Esophagus squamous epithelium (tissue), 5 donors: ENCODE measurements around the gene ATP6V0D1. TPM values are rescaled to one million over a fixed set of nuclear protein-coding genes. Genes with fewer than 3 reads are reported as not detected.

ENCODE experiments used
- DNase-seq: peaks from one replicate; lab custom pipeline; 2025; lab: John Stamatoyannopoulos, UW
- H3K27ac ChIP-seq, 4 donors: fragments of 200-600 bp; sonication (generic); one replicate each; pipeline ENCODE4 v1.5.1; 2016 to 2019; ENCODE audit warnings: mild to moderate bottlenecking in 1 of 4
- H3K27me3 ChIP-seq, 4 donors: fragments of 200-600 bp; sonication (generic); 1 replicate in 3 of 4; 2 replicates in 1 of 4; pipeline versions ENCODE4 v1.5.1 to v1.6.0; 2017 to 2021; ENCODE audit warnings: antibody characterized with exemption in 1 of 4
- H3K36me3 ChIP-seq, 3 donors: fragments of 200-600 bp; sonication (generic); one replicate each; pipeline ENCODE4 v1.5.1; 2016 to 2019
- H3K4me1 ChIP-seq, 3 donors: fragments of 200-600 bp; sonication (generic); one replicate each; pipeline ENCODE4 v1.5.1; 2017 to 2019
- H3K4me3 ChIP-seq, 4 donors: fragments of 200-600 bp; sonication (generic); 1 replicate in 3 of 4; 2 replicates in 1 of 4; pipeline ENCODE4 v1.5.1; 2016 to 2019; ENCODE audit warnings: mild to moderate bottlenecking in 2 of 4, moderate library complexity in 1 of 4
- H3K9me3 ChIP-seq, 3 donors: fragments of 200-600 bp; sonication (generic); one replicate each; pipeline ENCODE4 v1.5.1; 2016 to 2019
- POLR2A ChIP-seq, 4 donors: fragments of 450-650 bp; IDR thresholded peaks; one replicate each; pipeline ENCODE4 v1.6.1; 2017; ENCODE audit warnings: antibody characterized with exemption in 4 of 4, mild to moderate bottlenecking in 4 of 4, moderate library complexity in 3 of 4
- WGBS, 2 donors: methylation state at CpG; one replicate each; pipeline ENCODE4 v1.1.5; 2018; 5-methylcytosine and 5-hydroxymethylcytosine counted together
- intact Hi-C: fragments of 100-400 bp; cut with DNase I; formaldehyde crosslinking; loops from one replicate; pipeline ENCODE4 v1.15.0; 2022
- total RNA-seq, 4 donors: library from RNA; depleted of rRNA; stranded (reverse); fragments of >200 nt; gene quantifications; one replicate each; pipeline ENCODE4 v1.1.0, GENCODE V29; 2016
- TF ChIP-seq, protein P1 (sequence below), 6 experiments: fragments of 450-650 bp in 4 of 6; fragments of 200-600 bp in 2 of 6; sonication (generic) in 2 of 6; IDR thresholded peaks; one replicate each; pipeline ENCODE4 v1.5.1; 2016 to 2019; ENCODE audit warnings: antibody characterized with exemption in 6 of 6, mild to moderate bottlenecking in 4 of 6, moderate library complexity in 4 of 6
- donor health status: DM: yes; HTN: yes; CAD: no.

ATP6V0D1 gene
- total RNA-seq, 4 donors from 2014 or later = 99.4 to 158 (median 131) TPM

DNA sequence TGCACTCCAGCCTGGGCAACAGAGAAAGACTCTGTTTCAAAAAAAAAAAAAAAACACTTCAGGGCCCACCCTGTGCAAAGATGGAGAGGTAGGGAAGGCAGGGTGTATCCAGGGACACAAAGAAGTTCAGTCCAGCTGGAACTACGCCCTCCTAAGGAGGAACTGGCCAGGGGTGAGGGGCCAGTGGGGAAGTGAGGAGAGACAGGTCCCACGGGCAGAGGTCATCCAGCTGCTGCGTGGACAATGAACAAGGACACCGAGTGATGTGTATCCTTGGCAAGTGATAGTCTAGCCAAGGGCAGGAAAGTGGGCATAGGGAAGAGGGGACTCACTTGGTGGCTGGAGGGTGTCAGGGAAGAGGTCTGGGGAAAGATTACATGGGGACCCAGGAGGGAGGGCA is 38.3 kb upstream of the ATP6V0D1 start:
- DNase-seq = no peak

DNA sequence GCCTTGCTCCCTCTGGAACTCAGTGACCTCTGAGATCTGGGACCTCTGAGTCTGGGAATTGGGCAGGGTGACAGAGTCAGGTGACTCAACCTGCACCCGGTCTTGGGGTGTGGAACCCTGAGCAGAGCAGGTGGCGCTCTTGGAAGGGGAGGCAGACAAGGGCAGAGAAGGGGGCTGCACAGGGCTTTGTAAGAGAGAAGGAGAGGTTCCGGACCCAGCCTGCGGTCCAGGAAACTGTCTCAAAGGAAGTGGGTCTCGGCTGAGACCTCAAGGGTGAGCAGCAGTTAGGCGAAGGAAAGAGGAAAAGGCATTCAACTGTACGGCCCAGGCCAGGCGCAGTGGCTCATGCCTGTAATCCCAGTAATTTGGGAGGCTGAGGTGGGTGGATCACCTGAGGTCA is 37.7 kb upstream of the ATP6V0D1 start:
- TF ChIP-seq, protein P1, sequence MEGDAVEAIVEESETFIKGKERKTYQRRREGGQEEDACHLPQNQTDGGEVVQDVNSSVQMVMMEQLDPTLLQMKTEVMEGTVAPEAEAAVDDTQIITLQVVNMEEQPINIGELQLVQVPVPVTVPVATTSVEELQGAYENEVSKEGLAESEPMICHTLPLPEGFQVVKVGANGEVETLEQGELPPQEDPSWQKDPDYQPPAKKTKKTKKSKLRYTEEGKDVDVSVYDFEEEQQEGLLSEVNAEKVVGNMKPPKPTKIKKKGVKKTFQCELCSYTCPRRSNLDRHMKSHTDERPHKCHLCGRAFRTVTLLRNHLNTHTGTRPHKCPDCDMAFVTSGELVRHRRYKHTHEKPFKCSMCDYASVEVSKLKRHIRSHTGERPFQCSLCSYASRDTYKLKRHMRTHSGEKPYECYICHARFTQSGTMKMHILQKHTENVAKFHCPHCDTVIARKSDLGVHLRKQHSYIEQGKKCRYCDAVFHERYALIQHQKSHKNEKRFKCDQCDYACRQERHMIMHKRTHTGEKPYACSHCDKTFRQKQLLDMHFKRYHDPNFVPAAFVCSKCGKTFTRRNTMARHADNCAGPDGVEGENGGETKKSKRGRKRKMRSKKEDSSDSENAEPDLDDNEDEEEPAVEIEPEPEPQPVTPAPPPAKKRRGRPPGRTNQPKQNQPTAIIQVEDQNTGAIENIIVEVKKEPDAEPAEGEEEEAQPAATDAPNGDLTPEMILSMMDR (IDR thresholded peaks at IDR 0.05) = no peak
- H3K9me3 ChIP-seq = no peaks in the 10 kb centered on the region
- H3K4me1 ChIP-seq = peaks cover 0 to 35% (median 7%) of the 10 kb centered on the region in 3 donors
- 59 to 60% methylated on average over 1 to 5 of the region's 8 CpGs for WGBS, 2 donors
- no peaks in the 10 kb centered on the region for H3K27me3 ChIP-seq
- H3K27ac ChIP-seq = peak overlapping the region in 1 of 4 donors; percentile 58
- intact Hi-C loops = no loop called here
- no peak overlapping the region for H3K4me3 ChIP-seq
- H3K36me3 ChIP-seq = no peaks in the 10 kb centered on the region
- no peak for DNase-seq

More for the DNA sequence above, 38.3 kb upstream of the ATP6V0D1 start:
- Histone ChIP-seq H3K4me3 (no peak overlapping the region), H3K27me3 (no peaks in the 10 kb centered on the region), H3K9me3 (no peaks in the 10 kb centered on the region), H3K4me1 (peaks cover 0 to 31% (median 7%) of the 10 kb centered on the region in 3 donors), H3K27ac (no peak overlapping the region), H3K36me3 (no peaks in the 10 kb centered on the region)
- TF ChIP-seq, protein P1 (IDR thresholded peaks at IDR 0.05) = no peak
- TF ChIP-seq POLR2A (IDR thresholded peaks at IDR 0.05) = no peak
- intact Hi-C loops = no loop called here
- 62 to 78% methylated on average over 4 of the region's 4 CpGs for WGBS, 2 donors

DNA sequence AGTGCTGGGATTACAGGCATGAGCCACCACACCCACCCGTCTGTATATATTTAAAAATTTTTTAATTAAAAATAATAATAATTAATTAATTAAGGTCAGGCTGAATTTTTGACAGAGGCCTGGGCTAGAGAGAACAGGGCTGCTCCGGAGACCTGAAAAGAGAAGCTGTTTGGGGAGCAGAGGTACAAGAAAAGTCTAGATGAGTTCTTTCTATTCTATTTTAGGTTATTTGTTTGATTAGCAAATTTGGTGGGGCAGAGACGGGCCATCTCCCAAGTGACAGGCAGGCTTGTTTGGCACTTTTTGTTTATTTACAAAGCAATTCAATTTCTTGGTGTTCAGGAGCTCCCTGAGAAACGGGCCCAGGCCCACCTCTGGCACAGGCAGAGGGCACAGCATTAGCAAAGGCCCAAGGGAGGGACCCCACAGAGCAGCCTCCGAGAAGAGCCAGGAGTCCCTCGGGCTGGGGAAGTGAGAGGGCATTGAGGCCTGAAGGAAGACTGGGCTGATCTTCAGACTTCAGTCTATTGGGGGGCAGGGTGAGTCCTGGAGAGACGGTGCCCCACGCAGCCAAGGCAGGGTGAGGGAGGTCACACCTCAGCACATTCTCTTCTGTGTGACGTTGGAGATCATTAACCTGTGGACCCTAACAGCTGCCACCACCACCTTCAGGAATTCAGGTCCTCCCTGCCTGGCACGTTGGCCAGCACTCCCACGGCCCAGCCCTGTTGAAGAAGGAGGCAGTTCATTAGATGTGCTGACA is 36.9 kb upstream of the ATP6V0D1 start:
- Histone ChIP-seq H3K4me1 (peaks cover 0 to 35% (median 7%) of the 10 kb centered on the region in 3 donors), H3K36me3 (no peaks in the 10 kb centered on the region), H3K9me3 (no peaks in the 10 kb centered on the region), H3K27me3 (no peaks in the 10 kb centered on the region), H3K4me3 (peak overlapping the region in 1 of 4 donors; percentile 3), H3K27ac (peak overlapping the region in 1 of 4 donors; percentile 58)
- intact Hi-C loops = no loop called here
- 76 to 82% methylated on average over 7 of the region's 11 CpGs for WGBS, 2 donors
- no peak for DNase-seq
- TF ChIP-seq POLR2A (IDR thresholded peaks at IDR 0.05) = peak in 1 of 4 donors; percentile 24
- TF ChIP-seq, protein P1 (IDR thresholded peaks at IDR 0.05) = no peak

DNA sequence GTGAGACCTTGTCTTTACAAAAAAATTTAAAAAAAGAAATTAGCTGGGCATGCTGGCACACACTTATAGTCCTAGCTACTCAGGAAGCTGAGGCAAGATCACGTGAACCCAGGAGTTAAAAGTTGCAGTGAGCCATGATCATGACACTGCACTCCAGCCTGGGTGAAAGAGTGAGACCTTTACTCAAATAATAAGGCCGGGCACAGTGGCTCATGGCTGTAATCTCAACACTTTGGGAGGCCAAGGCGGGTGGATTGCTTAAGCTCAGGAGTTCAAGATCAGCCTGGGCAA is 36.1 kb upstream of the ATP6V0D1 start:
- DNase-seq = no peak
- peak overlapping the region in 1 of 4 donors; percentile 39 for H3K27ac ChIP-seq
- H3K9me3 ChIP-seq = no peaks in the 10 kb centered on the region
- 62 to 71% methylated on average over 3 of the region's 3 CpGs for WGBS, 2 donors
- intact Hi-C loops = no loop called here
- no peaks in the 10 kb centered on the region for H3K36me3 ChIP-seq
- H3K4me3 ChIP-seq = no peak overlapping the region
- TF ChIP-seq POLR2A (IDR thresholded peaks at IDR 0.05) = no peak
- TF ChIP-seq, protein P1 (IDR thresholded peaks at IDR 0.05) = no peak
- peaks cover 0 to 35% (median 7%) of the 10 kb centered on the region in 3 donors for H3K4me1 ChIP-seq
- H3K27me3 ChIP-seq = no peaks in the 10 kb centered on the region

DNA sequence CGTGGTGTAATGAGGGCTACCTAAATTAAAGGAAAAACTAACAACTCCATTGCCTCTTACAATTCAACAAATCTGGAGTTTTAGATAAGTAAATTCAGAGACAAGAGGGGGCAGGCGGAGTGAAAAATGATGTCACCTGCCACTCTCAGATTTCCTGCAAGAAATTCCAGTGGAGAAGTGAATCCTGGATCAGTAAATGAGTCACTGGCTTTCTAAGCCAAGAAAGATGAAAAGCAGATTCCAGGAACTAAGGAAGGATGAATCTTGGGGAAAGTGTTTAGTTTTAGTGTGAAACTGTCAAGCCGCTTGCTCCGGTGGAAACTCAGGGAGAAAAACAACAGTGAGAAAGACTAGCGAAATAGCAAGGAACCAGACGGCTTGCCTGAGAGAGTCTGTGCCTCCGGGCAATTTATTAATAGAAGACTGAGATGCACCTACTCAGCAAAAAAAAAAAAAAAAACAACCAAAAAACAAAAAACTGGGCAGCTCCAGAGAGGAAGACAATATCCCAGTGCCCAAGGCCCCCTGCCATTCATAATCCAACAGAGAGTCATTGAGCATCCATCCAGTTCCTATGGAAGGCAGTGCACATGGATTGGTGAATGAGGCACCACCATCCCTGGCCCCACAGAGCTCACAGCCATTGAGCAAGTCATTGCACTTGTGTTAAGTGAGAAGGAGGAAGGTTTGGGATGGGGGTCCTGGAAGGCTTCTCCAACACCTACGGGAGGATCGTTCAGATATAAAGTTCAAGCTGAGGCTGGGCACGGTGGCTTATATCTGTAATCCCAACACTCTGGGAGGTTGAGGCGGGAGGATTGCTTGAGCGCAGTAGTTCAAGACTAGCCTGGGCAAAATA is 35.6 kb upstream of the ATP6V0D1 start:
- no peaks in the 10 kb centered on the region for H3K9me3 ChIP-seq
- H3K36me3 ChIP-seq = no peaks in the 10 kb centered on the region
- 57 to 63% methylated on average over 12 of the region's 12 CpGs for WGBS, 2 donors
- H3K4me1 ChIP-seq = peaks cover 0 to 29% (median 3%) of the 10 kb centered on the region in 3 donors
- no peak for DNase-seq
- TF ChIP-seq, protein P1 (IDR thresholded peaks at IDR 0.05) = no peak
- TF ChIP-seq POLR2A (IDR thresholded peaks at IDR 0.05) = no peak
- intact Hi-C loops = no loop called here
- H3K4me3 ChIP-seq = no peak overlapping the region
- no peaks in the 10 kb centered on the region for H3K27me3 ChIP-seq
- H3K27ac ChIP-seq = no peak overlapping the region
